NCI-H446 (cell line): ENCODE data around the gene CMTR1.
"Not testable (repeated sequence)": the region's sequence is repeated elsewhere in the genome, so short reads cannot be mapped to it uniquely, and the experiment has no call there.

Experiments
- DNase-seq, 2 experiments: peaks; one replicate each; lab custom pipeline; 2025; lab: John Stamatoyannopoulos, UW

CMTR1 gene

DNA sequence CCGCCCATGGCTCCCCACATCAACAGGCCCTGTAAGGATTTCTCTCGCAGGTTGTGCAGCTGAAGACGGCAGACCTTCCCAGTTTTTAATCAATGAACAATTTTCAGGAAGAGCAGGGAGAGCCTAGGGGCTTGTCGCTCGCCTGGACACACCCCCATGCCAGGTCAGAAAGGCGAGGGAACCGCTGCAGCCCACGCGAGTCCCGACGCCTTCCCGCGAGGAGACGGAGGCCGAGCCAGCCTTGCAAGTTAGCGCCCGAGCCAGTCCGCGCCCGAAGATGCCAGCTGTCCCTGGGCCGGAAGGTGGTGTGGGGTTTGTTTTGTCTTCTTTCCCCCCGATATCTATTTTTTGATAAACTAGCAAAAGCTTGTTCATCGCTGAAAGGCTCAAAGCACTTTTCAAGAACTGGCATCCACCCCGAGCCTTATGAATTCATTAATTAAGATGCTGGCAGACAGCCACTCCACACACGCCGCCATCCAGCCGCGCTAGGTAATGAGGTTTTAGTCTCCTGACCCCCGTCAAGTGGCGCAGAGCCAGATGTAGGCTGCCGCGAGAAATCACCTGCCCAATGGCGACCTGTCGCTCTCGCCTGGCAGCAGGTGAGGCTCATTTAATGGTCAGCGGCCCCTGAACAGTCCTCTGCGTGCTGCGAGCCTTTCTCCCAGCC, 60.1 kb downstream of the CMTR1 start:
- peak; percentile 72 to 79 for DNase-seq

DNA sequence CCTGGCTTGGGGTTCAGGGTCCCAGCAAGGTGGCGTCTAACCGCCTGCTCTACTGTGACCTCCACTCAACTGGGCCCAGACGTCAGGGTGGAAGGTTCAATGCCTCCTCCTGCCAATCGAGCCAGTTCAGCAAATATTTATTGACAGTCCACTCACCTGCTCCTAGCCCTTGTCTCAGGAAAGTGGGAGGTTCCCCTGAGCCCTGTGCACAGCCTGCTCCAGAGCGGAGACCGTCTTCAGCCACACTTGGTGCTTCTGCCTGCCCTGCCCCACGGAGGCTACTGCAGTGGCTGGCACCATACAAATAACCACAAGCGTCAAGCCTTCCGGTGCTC, 60.6 kb downstream of the CMTR1 start:
- DNase-seq, result no peak

DNA sequence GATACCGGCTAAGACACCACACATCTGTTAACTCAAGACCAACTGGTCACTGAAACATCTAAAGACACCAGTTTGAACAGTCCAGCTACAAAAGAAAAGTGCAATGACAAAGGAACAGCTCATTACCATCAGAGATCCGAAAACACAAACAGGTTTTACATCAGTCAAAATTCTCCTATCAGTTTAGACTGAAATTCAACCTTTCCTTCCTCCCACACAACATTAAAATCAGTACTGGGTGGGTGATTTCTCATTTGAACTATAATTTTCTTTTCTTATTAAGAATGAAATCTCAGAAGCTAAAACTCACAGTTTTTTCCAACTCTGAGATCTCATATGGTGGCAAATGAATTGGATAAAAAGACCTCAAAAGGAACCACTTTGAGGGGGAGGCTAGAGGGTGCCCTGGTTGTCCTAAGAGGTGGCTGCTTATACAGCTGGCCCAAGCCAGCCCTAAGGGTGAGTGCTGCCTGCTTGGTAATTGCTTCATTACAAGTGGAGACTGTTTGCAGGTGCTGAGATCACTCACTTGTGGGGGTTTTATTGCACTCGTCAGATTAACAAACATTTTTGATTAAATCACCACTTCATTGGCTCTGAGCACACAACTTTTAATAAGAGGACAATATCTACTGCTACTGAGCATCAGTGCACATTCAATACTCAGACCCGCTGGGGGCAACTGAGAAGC, 62.4 kb downstream of the CMTR1 start:
- no peak for DNase-seq

DNA sequence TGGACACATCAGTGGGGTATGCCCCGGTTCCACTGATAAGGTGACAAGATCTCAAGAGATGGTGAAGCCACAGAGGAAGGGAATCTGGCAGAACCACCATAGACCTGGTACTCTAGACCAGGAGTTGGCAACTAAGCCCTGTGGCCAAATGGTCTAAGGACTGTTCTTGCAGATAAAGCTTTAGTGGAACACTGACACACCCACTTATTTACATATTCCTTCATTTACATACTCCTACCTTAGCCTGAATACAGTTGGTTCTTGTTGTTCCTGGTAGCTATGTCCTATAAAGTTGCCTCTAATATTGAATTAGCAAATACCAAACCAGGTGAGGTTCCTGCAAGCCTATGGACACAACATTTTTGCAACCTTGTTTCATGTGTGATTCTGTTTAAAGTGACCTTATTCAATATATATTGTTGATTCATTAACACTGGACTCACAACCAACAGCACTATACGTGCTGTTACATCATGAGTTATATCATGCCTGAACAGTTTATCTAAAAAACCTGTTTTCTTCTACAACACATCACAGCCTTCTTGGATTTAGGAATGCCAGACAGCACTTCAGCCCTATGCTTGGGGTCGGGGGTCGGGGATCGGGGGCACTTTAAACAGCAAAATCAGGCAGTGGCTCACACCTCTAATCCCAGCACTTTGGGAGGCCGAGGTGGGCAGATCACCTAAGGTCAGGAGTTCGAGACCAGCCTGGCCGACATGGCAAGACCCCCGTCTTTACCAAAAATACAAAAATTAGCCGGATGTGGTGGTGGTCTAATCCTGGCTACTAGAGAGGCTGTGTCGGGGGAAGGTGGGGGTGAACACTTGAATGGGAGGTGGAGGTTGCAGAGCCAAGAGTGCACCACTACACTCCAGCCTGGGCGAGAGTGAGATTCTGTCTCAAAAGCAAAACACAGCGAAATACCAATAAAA, 64.2 kb downstream of the CMTR1 start:
- no peak for DNase-seq

DNA sequence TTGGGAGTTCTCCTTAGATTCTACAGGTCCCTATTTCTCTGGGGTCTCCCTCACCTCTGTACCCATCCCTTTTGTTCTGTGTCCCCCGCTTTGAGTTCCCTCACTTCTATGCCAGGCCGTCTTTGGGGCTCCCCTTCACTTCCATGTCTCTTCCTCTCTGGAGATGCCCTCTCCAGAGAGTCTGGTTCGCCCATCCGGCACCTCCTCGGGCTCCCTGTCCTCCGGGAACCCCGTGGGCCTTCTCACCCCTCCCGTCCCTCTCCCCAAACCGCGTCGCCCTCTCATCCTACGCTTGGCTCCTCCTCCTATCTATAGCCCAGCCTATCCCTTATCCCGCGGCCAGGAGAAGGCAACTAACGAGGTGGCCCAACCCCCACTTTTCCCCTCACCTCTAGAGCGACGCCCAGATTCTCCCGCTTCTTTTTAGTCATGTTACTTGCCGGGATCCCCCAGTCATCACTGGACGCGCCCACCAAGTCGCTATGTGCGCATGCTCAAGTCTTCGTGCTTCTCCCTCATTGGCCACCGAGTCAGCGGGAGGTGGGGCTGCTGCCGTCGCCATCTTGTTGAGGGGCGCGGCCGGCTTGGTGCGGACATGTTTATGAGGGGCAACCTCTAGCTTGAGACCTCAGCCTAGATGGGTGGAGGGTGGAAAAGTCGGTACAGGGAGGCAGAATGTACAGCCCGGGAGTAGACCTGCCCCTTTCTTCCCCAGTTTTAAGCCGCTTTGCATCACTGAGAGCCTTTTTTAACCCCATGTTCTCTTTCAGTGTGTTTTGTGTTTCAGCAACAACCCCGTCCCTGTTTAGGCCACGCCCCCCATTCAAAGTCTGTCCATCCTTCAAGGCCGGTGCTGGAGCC, 66.6 kb downstream of the CMTR1 start, which contains the start of gene CCDC167:
CCDC167 (minus strand) TSS at position 461 of the 861 bp plus-strand sequence; CDS start at position 431, 30 bp downstream.
- DNase-seq, result peak; percentile 99

DNA sequence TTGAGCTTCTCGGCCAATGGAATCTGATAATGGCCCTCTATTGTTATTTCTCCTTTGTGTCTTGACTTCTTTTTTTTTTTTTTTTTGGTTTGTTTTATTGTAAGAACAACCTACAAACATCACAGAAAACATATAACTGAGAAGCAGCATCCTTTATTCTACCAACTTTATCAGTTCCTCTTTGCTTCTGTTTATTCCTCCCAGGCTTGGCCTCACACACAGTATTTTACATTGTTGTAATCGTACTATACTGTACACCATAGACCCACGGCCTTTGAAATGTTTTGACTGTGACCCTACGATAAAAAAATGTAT, 67.2 kb downstream of the CMTR1 start:
- no peak for DNase-seq

DNA sequence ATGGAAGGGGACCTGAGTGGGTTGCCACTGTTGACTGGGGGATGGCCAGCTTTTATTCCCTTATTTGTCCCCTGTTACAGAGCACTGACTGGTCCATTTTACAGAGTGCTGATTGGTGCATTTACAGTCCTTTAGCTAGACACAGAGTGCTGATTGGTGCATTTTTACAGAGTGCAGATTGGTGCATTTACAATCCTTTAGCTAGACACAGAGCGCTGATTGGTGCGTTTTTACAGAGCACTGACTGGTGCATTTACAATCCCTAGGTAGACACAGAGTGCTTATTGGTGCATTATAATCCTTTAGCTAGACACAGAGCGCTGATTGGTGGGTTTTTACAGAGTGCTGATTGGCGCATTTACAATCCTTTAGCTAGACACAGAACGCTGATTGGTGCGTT, 67.9 kb downstream of the CMTR1 start:
- DNase-seq, result not testable (repeated sequence)

DNA sequence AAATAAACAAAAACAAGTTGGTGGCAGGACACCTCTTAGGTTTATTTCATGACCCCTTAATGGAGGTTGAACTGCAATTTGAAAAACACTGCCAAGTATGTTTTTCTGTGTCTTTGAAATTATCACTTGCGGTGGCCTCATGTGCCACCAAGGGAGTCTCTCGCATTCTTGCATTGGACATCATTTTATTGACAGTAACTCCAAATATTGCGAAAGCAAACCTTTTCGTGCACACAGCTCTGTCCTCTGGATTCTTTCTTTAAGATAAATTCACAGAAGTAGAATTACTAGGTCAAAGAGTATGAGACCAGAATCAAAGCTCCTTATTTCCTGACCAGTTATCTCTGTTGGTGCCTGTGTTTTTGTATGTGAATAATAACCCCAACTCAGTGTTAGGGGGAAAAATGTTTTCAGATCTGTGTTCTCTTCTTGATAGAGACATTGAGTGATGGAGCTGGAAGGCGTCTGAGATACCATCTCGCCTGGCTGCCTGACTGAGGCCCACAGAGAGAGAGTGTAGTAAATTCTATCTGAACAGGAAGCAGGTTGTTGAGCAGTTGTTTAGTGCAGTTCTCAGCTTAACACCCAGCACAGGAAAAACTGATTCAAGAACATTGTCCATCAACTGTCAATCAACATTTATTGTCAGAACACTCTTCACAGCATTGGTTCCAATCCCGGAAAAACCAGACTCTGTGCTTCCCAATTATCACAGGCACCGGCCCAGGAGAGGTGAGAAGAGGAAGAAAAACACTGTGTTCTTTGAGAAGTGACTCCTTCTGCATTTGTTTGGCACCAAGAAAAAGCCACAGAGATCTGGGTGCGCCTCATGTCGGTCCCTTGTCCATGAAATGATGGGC, 68.8 kb downstream of the CMTR1 start:
- no peak for DNase-seq

DNA sequence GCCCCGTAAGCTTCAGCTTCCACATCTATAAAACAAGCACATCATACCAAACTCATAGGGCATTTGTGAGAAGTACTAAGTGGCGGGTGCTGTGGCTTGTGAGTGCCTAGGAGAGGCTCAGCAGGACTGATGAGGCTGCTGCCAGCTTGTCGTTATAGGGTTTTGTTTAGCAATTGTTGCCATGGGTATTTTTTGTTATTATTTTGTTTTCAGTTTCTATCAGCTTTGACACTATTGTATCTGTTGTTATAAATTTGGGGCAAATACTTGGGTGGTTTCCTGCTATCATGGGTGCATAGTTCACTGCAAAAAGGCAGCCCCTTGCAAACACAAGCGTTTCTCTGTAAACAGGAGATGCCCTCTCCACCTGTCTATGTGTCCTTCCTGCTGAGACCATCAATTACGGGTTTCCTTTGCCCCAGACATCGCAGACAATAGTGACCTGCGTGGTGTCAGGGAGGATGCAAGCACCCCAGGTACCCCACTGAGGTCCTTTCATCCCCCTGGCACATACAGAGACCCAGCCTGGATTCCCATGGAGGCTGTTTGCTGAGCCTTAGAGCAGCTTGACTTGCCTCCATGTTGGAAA, 69.8 kb downstream of the CMTR1 start:
- no peak for DNase-seq

DNA sequence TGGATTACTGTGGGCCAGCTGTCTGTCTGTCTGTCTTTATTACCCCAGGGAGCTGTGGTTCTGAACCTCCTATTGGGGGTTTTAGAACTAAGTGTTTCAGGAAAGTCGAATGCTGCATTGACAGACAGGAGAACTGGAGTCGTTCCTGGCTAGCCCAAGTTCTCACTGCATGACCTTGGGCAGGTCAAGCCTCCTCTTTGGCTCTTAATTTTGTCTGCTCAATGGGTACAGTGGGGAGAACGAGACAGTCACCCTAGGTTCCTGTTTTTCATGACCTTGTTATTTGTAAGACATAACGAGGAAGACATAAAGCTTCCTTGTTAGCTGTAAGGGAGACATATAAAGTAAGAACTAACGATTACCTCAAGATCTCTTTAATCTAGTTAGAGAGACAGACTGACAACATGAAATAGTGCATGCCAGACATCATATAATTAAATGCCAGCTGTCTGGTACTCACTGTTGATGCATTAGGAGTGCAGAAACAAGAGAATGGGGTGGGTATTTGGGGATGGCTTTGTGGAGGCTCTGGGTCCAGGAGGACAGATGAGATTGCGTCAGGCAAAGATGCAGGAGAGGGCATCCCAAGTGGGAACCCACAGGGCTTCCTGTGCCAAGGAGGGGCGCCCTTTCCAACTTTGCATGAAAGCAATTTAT, 70.4 kb downstream of the CMTR1 start:
- DNase-seq, result peak in 1 of 2 experiments; percentile 51

DNA sequence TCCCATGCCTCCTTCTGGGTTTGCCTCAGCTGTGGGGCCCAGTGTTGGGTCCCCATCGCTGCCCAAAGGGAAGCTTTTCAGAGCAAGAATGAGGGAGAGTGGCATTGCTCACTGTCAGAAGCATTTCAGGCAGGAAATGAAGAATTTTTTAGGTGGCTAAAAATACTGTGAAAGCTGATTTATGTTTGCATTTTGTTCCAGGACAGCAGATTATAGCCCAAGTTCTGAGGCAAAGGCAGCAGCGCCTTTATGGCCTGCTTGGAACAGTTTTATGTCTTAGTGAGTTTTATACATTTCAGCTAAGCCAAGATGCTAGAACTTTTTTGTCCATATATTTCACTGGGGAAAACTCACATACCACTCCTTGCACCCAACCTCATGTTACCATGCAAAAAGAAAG, 71.0 kb downstream of the CMTR1 start:
- no peak for DNase-seq

DNA sequence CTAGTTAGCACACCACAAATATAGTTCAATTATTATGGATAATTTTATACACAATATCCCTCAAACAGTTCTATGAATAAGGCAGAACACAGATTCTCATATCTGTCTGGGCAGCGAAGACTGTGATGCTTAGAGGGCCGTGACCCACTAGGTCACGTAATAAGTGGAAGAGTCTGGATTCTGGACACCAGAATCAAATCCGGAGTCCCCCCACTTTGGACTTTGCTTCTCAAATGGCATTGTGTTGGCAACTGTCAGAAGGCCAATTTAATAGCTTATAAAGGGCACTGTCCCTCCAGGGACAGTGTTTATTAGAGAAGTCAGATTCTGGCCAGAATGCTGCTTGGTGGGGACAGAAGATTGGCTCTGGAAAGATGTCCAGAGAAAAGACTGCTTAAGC, 73.5 kb downstream of the CMTR1 start:
- DNase-seq, result no peak

DNA sequence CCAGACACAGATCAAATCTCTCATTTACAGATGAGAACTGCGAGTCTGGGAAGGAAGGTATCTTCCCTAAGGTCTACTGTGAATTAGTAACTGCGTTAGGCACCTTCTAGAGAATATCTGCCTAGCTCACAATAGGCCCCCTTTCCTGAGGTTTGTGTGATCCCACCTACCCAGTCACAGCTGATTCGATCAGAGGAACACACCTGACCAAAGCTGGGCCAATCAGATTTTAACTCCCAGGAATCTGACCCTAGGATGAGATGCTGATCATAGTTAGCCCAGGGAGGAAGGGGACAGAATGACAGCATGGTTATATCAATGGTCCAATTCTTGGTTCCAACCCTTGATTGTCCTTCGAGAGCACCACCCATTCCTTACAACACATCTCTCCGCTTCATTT, 74.1 kb downstream of the CMTR1 start:
- DNase-seq, result no peak

DNA sequence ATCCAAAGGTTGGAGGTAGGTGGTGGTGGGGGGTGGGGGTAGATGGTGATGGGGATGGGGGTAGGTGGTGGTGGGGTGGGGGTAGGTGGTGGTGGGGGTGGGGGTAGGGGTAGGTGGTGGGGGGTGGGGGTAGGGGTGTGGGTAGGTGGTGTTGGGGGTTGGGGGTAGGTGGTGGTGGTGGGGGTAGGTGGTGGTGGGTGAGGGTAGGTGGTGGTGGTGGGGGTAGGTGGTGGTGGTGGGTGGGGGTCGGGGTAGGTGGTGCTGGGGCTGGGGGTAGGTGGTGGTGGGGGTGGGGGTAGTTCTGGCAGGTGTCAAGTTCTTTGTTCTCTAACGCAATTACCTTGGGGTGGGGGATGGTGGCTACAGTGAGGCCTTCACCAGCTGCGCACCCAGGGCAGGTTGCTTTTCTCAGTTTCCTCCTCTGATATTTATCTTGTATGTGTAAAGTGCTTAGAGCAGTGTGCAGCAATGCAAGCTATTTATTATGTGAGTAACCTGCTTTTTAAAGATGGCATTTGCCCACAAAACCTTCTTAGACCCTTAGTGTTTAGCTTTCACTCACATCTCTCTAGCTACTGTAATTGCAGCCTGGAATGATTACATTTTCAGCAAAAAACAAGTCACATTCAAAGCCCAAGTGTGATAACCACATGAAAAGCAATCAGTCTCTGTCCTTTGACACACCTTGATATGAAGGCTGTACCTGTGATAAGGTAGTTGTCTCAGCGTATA, 74.8 kb downstream of the CMTR1 start:
- no peak for DNase-seq

DNA sequence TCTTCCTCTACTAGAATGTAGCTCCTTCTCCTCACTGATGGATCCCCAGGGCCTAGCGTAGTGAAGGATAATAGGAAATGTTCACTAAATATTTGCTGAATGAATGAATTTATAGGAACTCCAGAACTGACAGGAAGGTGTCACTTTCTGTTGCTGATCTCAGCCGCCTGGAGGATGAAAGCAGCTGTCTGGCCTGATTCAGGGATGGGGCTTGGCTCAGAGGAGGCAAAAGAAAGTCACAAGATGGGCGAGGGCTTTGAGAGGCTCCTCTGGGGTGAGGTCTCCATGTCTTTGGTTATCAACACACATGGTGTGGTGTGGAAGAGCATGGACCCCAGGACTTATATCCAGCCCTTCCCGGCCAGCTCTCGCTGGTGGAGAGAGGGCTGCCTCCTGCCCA, 78.2 kb downstream of the CMTR1 start:
- no peak for DNase-seq

DNA sequence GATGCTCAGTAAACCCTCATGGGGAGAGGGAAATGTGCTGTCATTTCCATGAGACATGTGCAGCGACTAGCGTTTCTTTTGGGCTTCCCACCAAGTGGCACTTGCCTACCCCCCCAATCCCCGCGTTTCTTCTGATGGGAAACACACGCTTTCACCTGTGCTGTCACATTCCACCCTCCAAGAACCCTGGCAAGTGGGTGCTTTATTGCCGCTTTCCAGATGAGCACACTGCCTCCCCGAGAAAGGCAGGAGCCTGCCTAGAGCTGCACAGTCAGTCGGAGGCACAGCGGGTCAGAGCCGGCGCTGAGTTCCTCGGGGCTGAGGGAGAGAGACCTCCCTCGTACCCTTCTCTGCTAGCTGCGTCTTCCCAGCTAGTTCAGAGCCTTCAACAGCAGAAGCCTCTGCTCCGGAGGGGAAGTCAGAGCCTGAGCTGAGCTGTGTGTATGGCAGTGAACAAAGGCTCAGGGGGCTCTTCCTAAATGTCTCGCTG, 78.9 kb downstream of the CMTR1 start:
- DNase-seq, result no peak

DNA sequence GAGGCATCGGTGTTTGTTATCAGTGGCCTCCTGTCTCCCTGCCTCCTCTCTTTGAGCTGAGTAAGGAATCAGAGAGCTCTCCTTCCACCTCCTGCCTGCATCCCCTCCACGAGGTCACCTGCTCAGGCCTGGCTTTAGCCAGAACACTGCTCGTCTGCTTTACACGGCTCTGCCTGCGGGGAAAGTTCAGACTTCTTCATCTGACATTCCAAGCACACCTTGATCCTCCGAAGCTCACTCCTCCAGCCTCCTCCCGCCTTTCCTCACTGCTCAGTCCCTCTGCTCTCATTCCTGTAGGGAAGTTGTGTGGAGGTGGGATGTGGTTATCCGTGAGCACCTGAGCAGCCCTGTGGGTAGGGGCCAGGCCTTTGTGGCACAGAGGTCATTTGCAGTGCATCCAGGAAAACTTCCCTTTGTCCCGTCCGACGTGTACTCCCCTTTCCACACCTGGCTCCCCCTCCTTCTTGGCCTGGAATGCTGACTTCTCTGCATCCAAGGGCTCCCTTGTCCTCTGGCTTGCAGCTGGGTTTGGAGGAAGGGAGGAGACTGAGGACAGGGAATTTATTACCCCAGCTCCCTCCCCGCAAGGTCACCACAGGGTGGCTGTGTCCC, 79.5 kb downstream of the CMTR1 start:
- no peak for DNase-seq

DNA sequence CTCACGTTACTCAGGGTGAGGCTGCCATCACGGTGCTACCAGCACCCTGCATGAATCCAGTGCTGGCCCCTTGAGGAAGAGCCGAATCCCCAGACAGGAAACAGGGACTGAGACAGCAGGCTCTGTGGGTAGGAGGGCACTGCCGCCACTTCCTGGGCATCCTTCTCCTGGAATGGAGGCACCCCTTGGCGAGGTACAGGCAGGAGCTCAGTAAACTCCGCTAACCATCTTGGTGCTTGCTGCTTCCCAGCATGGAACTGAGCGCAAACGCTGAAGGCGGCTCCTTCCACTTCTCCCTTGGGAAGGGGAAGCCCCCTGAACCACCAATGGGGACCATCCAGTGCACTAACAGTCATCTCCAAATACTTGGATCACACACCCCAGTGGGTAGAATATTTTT, 80.1 kb downstream of the CMTR1 start:
- DNase-seq, result no peak

DNA sequence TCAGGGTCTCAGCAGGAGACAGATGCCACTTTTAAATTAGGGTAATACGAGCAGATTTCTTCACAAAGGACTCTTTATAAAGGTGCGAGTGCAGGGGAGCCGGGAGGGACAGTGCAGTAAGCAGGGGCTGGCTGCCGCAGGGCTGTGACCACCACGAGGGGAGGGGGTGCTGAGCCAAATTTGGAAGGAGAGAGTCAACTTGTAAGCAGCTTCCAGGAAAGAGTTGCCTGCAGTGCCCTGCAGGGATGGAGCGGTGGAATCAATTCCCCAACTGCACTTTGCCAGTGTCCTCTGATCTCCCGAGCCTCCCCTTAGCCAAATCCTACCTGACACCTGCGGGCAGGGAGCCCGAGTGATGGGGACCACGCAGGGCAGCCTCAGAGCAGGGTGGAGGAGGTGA, 80.6 kb downstream of the CMTR1 start:
- no peak for DNase-seq
